Measurements from ENCODE around the gene RFC1. TPM values are rescaled to one million over a fixed set of nuclear protein-coding genes. Genes with fewer than 3 reads are reported as not detected.
"Not testable (repeated sequence)": the region's sequence is repeated elsewhere in the genome, so short reads cannot be mapped to it uniquely, and the experiment has no call there.

RFC1 gene
- total RNA-seq, 2 donors from 2014 or later = 111 to 134 TPM

GRCh38 chr4:39375478-39375877 lies 9.3 kb upstream of the RFC1 start:
- H3K9me3 Mint-ChIP-seq = peaks cover 11 to 12% of the 10 kb centered on the region in 2 donors
- DNase-seq (no peak), ATAC-seq (replicated peaks in 1 of 2) (no peak)
- H3K27me3 Mint-ChIP-seq (ENCODE audit: low read depth) = peaks cover 19% of the 10 kb centered on the region
- H3K4me3 Mint-ChIP-seq = no peak overlapping the region
- no peaks in the 10 kb centered on the region for H3K4me1 Mint-ChIP-seq (ENCODE audit: low read depth)
- no peak overlapping the region for H3K27ac Mint-ChIP-seq
- H3K36me3 Mint-ChIP-seq (ENCODE audit: insufficient read depth in 2 of 2) = peaks cover 9 to 14% of the 10 kb centered on the region in 2 donors

- Mint-ChIP-seq H3K9me3 (peaks cover 9 to 16% of the 10 kb centered on the region in 2 donors), H3K36me3 (ENCODE audit: insufficient read depth in 2 of 2) (peaks cover 8 to 14% of the 10 kb centered on the region in 2 donors)
- H3K4me1 Mint-ChIP-seq (ENCODE audit: low read depth); H3K27ac Mint-ChIP-seq; DNase-seq; H3K27me3 Mint-ChIP-seq (ENCODE audit: low read depth); ATAC-seq (replicated peaks in 1 of 2); H3K4me3 Mint-ChIP-seq: not testable (repeated sequence)
Observed at GRCh38 chr4:39371209-39371608, 5.0 kb upstream of the RFC1 start.

- no peak overlapping the region for H3K4me3 Mint-ChIP-seq
- ATAC-seq (replicated peaks in 1 of 2) = no peak
Observed at GRCh38 chr4:39369301-39369700, 3.1 kb upstream of the RFC1 start.

GRCh38 chr4:39367166-39367565 lies 1.0 kb upstream of the RFC1 start:
- H3K36me3 Mint-ChIP-seq (ENCODE audit: insufficient read depth in 2 of 2) = peaks cover 12 to 26% of the 10 kb centered on the region in 2 donors
- H3K27ac Mint-ChIP-seq = peak overlapping the region; percentile 53
- no peaks in the 10 kb centered on the region for H3K27me3 Mint-ChIP-seq (ENCODE audit: low read depth)
- H3K9me3 Mint-ChIP-seq = peaks cover 9 to 14% of the 10 kb centered on the region in 2 donors
- ATAC-seq (replicated peaks in 1 of 2) = no peak
- no peak for DNase-seq
- peaks cover 42% of the 10 kb centered on the region for H3K4me1 Mint-ChIP-seq (ENCODE audit: low read depth)
- peak overlapping the region; percentile 98 to 100 for H3K4me3 Mint-ChIP-seq

More at GRCh38 chr4:39369301-39369700, 3.1 kb upstream of the RFC1 start:
- DNase-seq = no peak
- no peak overlapping the region for H3K27ac Mint-ChIP-seq
- peaks cover 9 to 16% of the 10 kb centered on the region in 2 donors for H3K9me3 Mint-ChIP-seq
- H3K27me3 Mint-ChIP-seq (ENCODE audit: low read depth) = no peaks in the 10 kb centered on the region
- H3K4me1 Mint-ChIP-seq (ENCODE audit: low read depth) = peaks cover 21% of the 10 kb centered on the region
- peaks cover 12 to 24% of the 10 kb centered on the region in 2 donors for H3K36me3 Mint-ChIP-seq (ENCODE audit: insufficient read depth in 2 of 2)

GRCh38 chr4:39365360-39365759 lies 802 bp downstream of the RFC1 start:
- DNase-seq (no peak), ATAC-seq (replicated peaks in 1 of 2) (no peak)
- peaks cover 8 to 24% of the 10 kb centered on the region in 2 donors for H3K36me3 Mint-ChIP-seq (ENCODE audit: insufficient read depth in 2 of 2)
- peaks cover 55% of the 10 kb centered on the region for H3K4me1 Mint-ChIP-seq (ENCODE audit: low read depth)
- no peaks in the 10 kb centered on the region for H3K27me3 Mint-ChIP-seq (ENCODE audit: low read depth)
- H3K4me3 Mint-ChIP-seq = peak overlapping the region; percentile 98 to 100
- peak overlapping the region; percentile 99 for H3K27ac Mint-ChIP-seq
- H3K9me3 Mint-ChIP-seq = peaks cover 4% of the 10 kb centered on the region in 2 donors

GRCh38 chr4:39363773-39364393 lies 2.3 kb downstream of the RFC1 start:
- peak overlapping the region; percentile 98 to 100 for H3K4me3 Mint-ChIP-seq
- H3K36me3 Mint-ChIP-seq (ENCODE audit: insufficient read depth in 2 of 2) = peaks cover 6 to 25% of the 10 kb centered on the region in 2 donors

GRCh38 chr4:39362827-39363226 lies 3.3 kb downstream of the RFC1 start:
- Mint-ChIP-seq H3K4me1 (ENCODE audit: low read depth) (peaks cover 71% of the 10 kb centered on the region), H3K27ac (peak overlapping the region; percentile 16), H3K9me3 (no peaks in the 10 kb centered on the region), H3K36me3 (ENCODE audit: insufficient read depth in 2 of 2) (peaks cover 8 to 28% of the 10 kb centered on the region in 2 donors), H3K27me3 (ENCODE audit: low read depth) (no peaks in the 10 kb centered on the region), H3K4me3 (peak overlapping the region; percentile 48 to 100)
- DNase-seq (no peak), ATAC-seq (replicated peaks in 1 of 2) (no peak)

More at GRCh38 chr4:39363773-39364393, 2.3 kb downstream of the RFC1 start:
- DNase-seq = no peak
- Mint-ChIP-seq H3K27me3 (ENCODE audit: low read depth) (no peaks in the 10 kb centered on the region), H3K4me1 (ENCODE audit: low read depth) (peaks cover 60% of the 10 kb centered on the region), H3K9me3 (no peaks in the 10 kb centered on the region), H3K27ac (peak overlapping the region; percentile 97)
- no peak for ATAC-seq (replicated peaks in 1 of 2)

GRCh38 chr4:39360611-39361010 lies 5.6 kb downstream of the RFC1 start:
- not testable (repeated sequence) for H3K27ac Mint-ChIP-seq; H3K27me3 Mint-ChIP-seq (ENCODE audit: low read depth); DNase-seq; ATAC-seq (replicated peaks in 1 of 2); H3K4me3 Mint-ChIP-seq; H3K9me3 Mint-ChIP-seq
- peaks cover 77% of the 10 kb centered on the region for H3K4me1 Mint-ChIP-seq (ENCODE audit: low read depth)
- H3K36me3 Mint-ChIP-seq (ENCODE audit: insufficient read depth in 2 of 2) = peaks cover 6 to 25% of the 10 kb centered on the region in 2 donors

GRCh38 chr4:39357002-39357401 lies 9.2 kb downstream of the RFC1 start:
- no peak for DNase-seq
- Mint-ChIP-seq H3K27me3 (ENCODE audit: low read depth) (no peaks in the 10 kb centered on the region), H3K4me1 (ENCODE audit: low read depth) (peaks cover 77% of the 10 kb centered on the region), H3K27ac (peak overlapping the region; percentile 75), H3K4me3 (peak overlapping the region; percentile 43 to 46), H3K9me3 (no peaks in the 10 kb centered on the region), H3K36me3 (ENCODE audit: insufficient read depth in 2 of 2) (peaks cover 7 to 25% of the 10 kb centered on the region in 2 donors)
- ATAC-seq (replicated peaks in 1 of 2) = no peak

- Mint-ChIP-seq H3K4me3 (peak overlapping the region; percentile 82 to 93), H3K36me3 (ENCODE audit: insufficient read depth in 2 of 2) (peaks cover 17 to 36% of the 10 kb centered on the region in 2 donors), H3K9me3 (peaks cover 1% of the 10 kb centered on the region in 2 donors), H3K4me1 (ENCODE audit: low read depth) (peaks cover 86% of the 10 kb centered on the region), H3K27me3 (ENCODE audit: low read depth) (no peaks in the 10 kb centered on the region), H3K27ac (peak overlapping the region; percentile 99)
- ATAC-seq (replicated peaks in 1 of 2) (no peak), DNase-seq (no peak)
Observed at GRCh38 chr4:39354254-39354552, 12.0 kb downstream of the RFC1 start.

- Mint-ChIP-seq H3K4me3 (peak overlapping the region; percentile 82 to 93), H3K4me1 (ENCODE audit: low read depth) (peaks cover 86% of the 10 kb centered on the region), H3K27ac (peak overlapping the region; percentile 99), H3K36me3 (ENCODE audit: insufficient read depth in 2 of 2) (peaks cover 17 to 35% of the 10 kb centered on the region in 2 donors), H3K9me3 (peaks cover 1% of the 10 kb centered on the region in 2 donors), H3K27me3 (ENCODE audit: low read depth) (no peaks in the 10 kb centered on the region)
- DNase-seq (peak; percentile 50 to 51), ATAC-seq (replicated peaks in 1 of 2) (peak; percentile 87)
Observed at GRCh38 chr4:39353478-39354253, 12.5 kb downstream of the RFC1 start.

- ATAC-seq (replicated peaks in 1 of 2) = not testable (repeated sequence)
- peaks cover 86% of the 10 kb centered on the region for H3K4me1 Mint-ChIP-seq (ENCODE audit: low read depth)
- peak in 1 of 2 donors; percentile 18 for DNase-seq
Observed at GRCh38 chr4:39353149-39353477, 13.0 kb downstream of the RFC1 start.

GRCh38 chr4:39349326-39349725 lies 16.8 kb downstream of the RFC1 start:
- Mint-ChIP-seq H3K27ac (peak overlapping the region; percentile 80), H3K4me1 (ENCODE audit: low read depth) (peaks cover 85% of the 10 kb centered on the region), H3K27me3 (ENCODE audit: low read depth) (no peaks in the 10 kb centered on the region), H3K9me3 (peaks cover 1% of the 10 kb centered on the region in 2 donors), H3K36me3 (ENCODE audit: insufficient read depth in 2 of 2) (peaks cover 24 to 46% of the 10 kb centered on the region in 2 donors), H3K4me3 (peak overlapping the region; percentile 53 to 63)
- ATAC-seq (replicated peaks in 1 of 2) = no peak
- DNase-seq = no peak

More at GRCh38 chr4:39353149-39353477, 13.0 kb downstream of the RFC1 start:
- Mint-ChIP-seq H3K4me3 (peak overlapping the region; percentile 82 to 93), H3K36me3 (ENCODE audit: insufficient read depth in 2 of 2) (peaks cover 19 to 38% of the 10 kb centered on the region in 2 donors), H3K27ac (peak overlapping the region; percentile 99)
- H3K9me3 Mint-ChIP-seq; H3K27me3 Mint-ChIP-seq (ENCODE audit: low read depth): not testable (repeated sequence)

Data from activated T-cell treated with anti-CD3 and anti-CD28 coated beads, Interleukin-2, amount 50 U/mL, for 72 hours (primary cell).